Neural cell (in vitro differentiated cells): Measurements from ENCODE around the gene CDH4. TPM values are rescaled to one million over a fixed set of nuclear protein-coding genes. Genes with fewer than 3 reads are reported as not detected.

Experiments used
- H2AFZ ChIP-seq: fragments of 200-600, 300-800 bp; sonication (generic), shearing (Covaris generic); 2 replicates; pipeline ENCODE4 v1.6.0; 2014; ENCODE audit warnings: low read depth, mild to moderate bottlenecking, antibody characterized with exemption, low read length, moderate library complexity
- H3F3A ChIP-seq: fragments of 200-600 bp; shearing (Covaris generic); 2 replicates; pipeline ENCODE4 v1.6.1; 2016; ENCODE audit warnings: mild to moderate bottlenecking, moderate library complexity, mixed read lengths, antibody characterized with exemption, low read length; ENCODE audit not compliant: insufficient read depth, poor library complexity, severe bottlenecking
- H3K27ac ChIP-seq: fragments of 200-600, 300-800 bp; sonication (generic), shearing (Covaris generic); 2 replicates; pipeline ENCODE4 v1.5.1; 2014; ENCODE audit warnings: mild to moderate bottlenecking, low read length, moderate library complexity
- H3K27me3 ChIP-seq: fragments of 300-800, 200-600 bp; sonication (generic), shearing (Covaris generic); 2 replicates; pipeline ENCODE4 v1.6.0; 2014; ENCODE audit warnings: mild to moderate bottlenecking, low read depth, low read length, moderate library complexity; ENCODE audit not compliant: insufficient read depth
- H3K36me3 ChIP-seq: fragments of 300-800, 200-600 bp; sonication (generic), shearing (Covaris generic); 2 replicates; pipeline ENCODE4 v1.5.1; 2014; ENCODE audit warnings: mild to moderate bottlenecking, antibody characterized with exemption, low read length, moderate library complexity; ENCODE audit not compliant: insufficient read depth
- H3K4me2 ChIP-seq: fragments of 300-800, 200-600 bp; sonication (generic), shearing (Covaris generic); 2 replicates; pipeline ENCODE4 v1.6.0; 2014; ENCODE audit warnings: mild to moderate bottlenecking, low read length
- H3K4me3 ChIP-seq: fragments of 300-800, 200-600 bp; sonication (generic), shearing (Covaris generic); 2 replicates; pipeline ENCODE4 v1.5.1; 2014; ENCODE audit warnings: mild to moderate bottlenecking, low read length, moderate library complexity
- H3K79me2 ChIP-seq: fragments of 200-600 bp; shearing (Covaris generic); replicated peaks from 2 replicates; pipeline ENCODE4 v1.6.0; 2014; ENCODE audit warnings: mild to moderate bottlenecking, low read length, moderate library complexity; ENCODE audit not compliant: insufficient read depth
- H3K9ac ChIP-seq: fragments of 300-800, 200-600 bp; sonication (generic), shearing (Covaris generic); 2 replicates; pipeline ENCODE4 v1.6.1; 2016; ENCODE audit warnings: mild to moderate bottlenecking, low read length, mixed read lengths
- H3K9me2 ChIP-seq: fragments of 200-600 bp; shearing (Covaris generic); 2 replicates; pipeline ENCODE4 v1.6.1; 2016; ENCODE audit warnings: mild to moderate bottlenecking, low read length, mixed read lengths; ENCODE audit not compliant: insufficient read depth
- H3K9me3 ChIP-seq: fragments of 200-600, 300-800 bp; sonication (generic), shearing (Covaris generic); 2 replicates; pipeline ENCODE4 v1.6.1; 2016; ENCODE audit warnings: mild to moderate bottlenecking, mixed run types, low read length, moderate library complexity, mixed read lengths
- H4K20me1 ChIP-seq: fragments of 200-600 bp; shearing (Covaris generic); 2 replicates; pipeline ENCODE4 v1.6.1; 2016; ENCODE audit warnings: mild to moderate bottlenecking, mixed run types; ENCODE audit not compliant: insufficient read depth
- EP300 ChIP-seq: fragments of 450-650 bp; conservative IDR thresholded peaks from 2 replicates; pipeline ENCODE4 v1.6.1; 2014; ENCODE audit warnings: antibody characterized with exemption, mild to moderate bottlenecking, moderate library complexity; ENCODE audit not compliant: poor library complexity, severe bottlenecking
- EZH2 ChIP-seq: fragments of 200-600, 300-800 bp; shearing (Covaris generic), sonication (generic); IDR thresholded peaks from 2 replicates; pipeline ENCODE4 v1.6.1; 2014; ENCODE audit warnings: antibody characterized with exemption, low read length, borderline replicate concordance, mild to moderate bottlenecking; ENCODE audit not compliant: insufficient read depth, poor library complexity, severe bottlenecking
- MXI1 ChIP-seq: fragments of 450-650 bp; conservative IDR thresholded peaks from 2 replicates; pipeline ENCODE4 v1.6.1; 2014; ENCODE audit warnings: antibody characterized with exemption, mild to moderate bottlenecking; ENCODE audit not compliant: poor library complexity, severe bottlenecking
- POLR2AphosphoS5 ChIP-seq: IDR thresholded peaks from 2 replicates; pipeline ENCODE4 v1.6.1; 2012
- RAD21 ChIP-seq: fragments of 450-650 bp; conservative IDR thresholded peaks from 2 replicates; pipeline ENCODE4 v1.6.1; 2014; ENCODE audit warnings: antibody characterized with exemption, mild to moderate bottlenecking, moderate library complexity
- REST ChIP-seq: IDR thresholded peaks from 2 replicates; pipeline ENCODE4 v1.6.1; 2012; ENCODE audit warnings: borderline replicate concordance
- SMC3 ChIP-seq: fragments of 450-650 bp; conservative IDR thresholded peaks from 2 replicates; pipeline ENCODE4 v1.6.1; 2014; ENCODE audit warnings: antibody characterized with exemption, mild to moderate bottlenecking, moderate library complexity; ENCODE audit not compliant: poor library complexity
- TAF1 ChIP-seq: IDR thresholded peaks from 2 replicates; pipeline ENCODE4 v1.6.1; 2012; ENCODE audit warnings: low read depth
- polyA plus RNA-seq: library from polyadenylated mRNA; depleted of rRNA; stranded (reverse); fragments of >200 nt; gene quantifications from 2 replicates; pipeline ENCODE4 v1.2.3, GENCODE V29; 2014
- TF ChIP-seq, protein P1 (sequence below): fragments of 450-650 bp; IDR thresholded peaks from 2 replicates; pipeline ENCODE4 v1.5.1; 2014; ENCODE audit warnings: antibody characterized with exemption, mild to moderate bottlenecking, moderate library complexity; ENCODE audit not compliant: poor library complexity, severe bottlenecking

CDH4 gene
- polyA plus RNA-seq, 1 donor from 2014 or later = 24.6 TPM

- Histone ChIP-seq H3K27me3 (no peaks in the 10 kb centered on the region), H2AFZ (no peak overlapping the region), H3K36me3 (no peaks in the 10 kb centered on the region), H3K9me3 (no peaks in the 10 kb centered on the region), H3K79me2 (no peaks in the 10 kb centered on the region), H3K4me3 (no peak overlapping the region), H3K27ac (no peak overlapping the region), H3K9ac (no peak overlapping the region), H3K4me2 (no peak overlapping the region), H4K20me1 (no peaks in the 10 kb centered on the region), H3K9me2 (no peaks in the 10 kb centered on the region), H3F3A (no peaks in the 10 kb centered on the region)
- TF ChIP-seq SMC3 (no peak), RAD21 (no peak), REST (no peak), TAF1 (no peak), POLR2AphosphoS5 (no peak)
These were observed 315.1 kb downstream of the CDH4 start for GRCh38 chr20:61567204-61567603.

DNA sequence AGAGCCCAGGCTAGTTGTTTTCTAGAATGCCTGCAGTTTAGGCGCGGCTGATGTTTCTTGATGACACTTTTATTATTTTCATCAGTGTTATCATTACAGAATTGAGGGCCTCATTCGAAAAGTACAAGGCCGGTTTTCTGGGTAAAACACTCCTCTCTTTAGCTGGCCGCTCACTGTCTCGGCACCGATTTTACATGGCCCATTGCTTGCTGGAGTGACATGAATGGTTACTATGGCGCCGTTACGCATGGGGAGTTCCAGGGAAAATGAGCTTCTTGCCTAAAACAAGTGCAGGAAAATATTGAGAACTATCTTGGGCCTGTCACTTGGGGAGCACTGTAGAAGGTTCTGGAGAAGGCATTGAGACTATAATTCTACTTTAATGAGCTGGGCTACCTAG lies 317.8 kb downstream of the CDH4 start:
- Histone ChIP-seq H3K4me2 (no peak overlapping the region), H3K9me2 (no peaks in the 10 kb centered on the region), H4K20me1 (no peaks in the 10 kb centered on the region), H2AFZ (no peak overlapping the region), H3K36me3 (no peaks in the 10 kb centered on the region), H3K4me3 (peak overlapping the region; percentile 10), H3K9me3 (no peaks in the 10 kb centered on the region), H3K9ac (no peak overlapping the region), H3K79me2 (no peaks in the 10 kb centered on the region), H3K27me3 (no peaks in the 10 kb centered on the region), H3F3A (no peaks in the 10 kb centered on the region), H3K27ac (peak overlapping the region; percentile 1)
- TF ChIP-seq SMC3 (no peak), RAD21 (no peak), EP300 (no peak), POLR2AphosphoS5 (no peak), MXI1 (no peak), EZH2 (no peak), REST (no peak), TAF1 (no peak)
- TF ChIP-seq, protein P1, sequence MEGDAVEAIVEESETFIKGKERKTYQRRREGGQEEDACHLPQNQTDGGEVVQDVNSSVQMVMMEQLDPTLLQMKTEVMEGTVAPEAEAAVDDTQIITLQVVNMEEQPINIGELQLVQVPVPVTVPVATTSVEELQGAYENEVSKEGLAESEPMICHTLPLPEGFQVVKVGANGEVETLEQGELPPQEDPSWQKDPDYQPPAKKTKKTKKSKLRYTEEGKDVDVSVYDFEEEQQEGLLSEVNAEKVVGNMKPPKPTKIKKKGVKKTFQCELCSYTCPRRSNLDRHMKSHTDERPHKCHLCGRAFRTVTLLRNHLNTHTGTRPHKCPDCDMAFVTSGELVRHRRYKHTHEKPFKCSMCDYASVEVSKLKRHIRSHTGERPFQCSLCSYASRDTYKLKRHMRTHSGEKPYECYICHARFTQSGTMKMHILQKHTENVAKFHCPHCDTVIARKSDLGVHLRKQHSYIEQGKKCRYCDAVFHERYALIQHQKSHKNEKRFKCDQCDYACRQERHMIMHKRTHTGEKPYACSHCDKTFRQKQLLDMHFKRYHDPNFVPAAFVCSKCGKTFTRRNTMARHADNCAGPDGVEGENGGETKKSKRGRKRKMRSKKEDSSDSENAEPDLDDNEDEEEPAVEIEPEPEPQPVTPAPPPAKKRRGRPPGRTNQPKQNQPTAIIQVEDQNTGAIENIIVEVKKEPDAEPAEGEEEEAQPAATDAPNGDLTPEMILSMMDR = no peak
